GM12878 (cell line): ENCODE data around the gene TNIP2. TPM values are rescaled to one million over a fixed set of nuclear protein-coding genes. Genes with fewer than 3 reads are reported as not detected.

Source experiments
- ATAC-seq: fragments of 200-7000 bp; cut with Tn5 transposase; 3 replicates; pipeline ENCODE4 v1.9.1; 2020; ENCODE audit warnings: mild to moderate bottlenecking, moderate library complexity
- BruUV-seq: library from RNA; stranded (reverse); fragments of 400-500 nt; replicated peaks from 2 replicates; lab custom pipeline; 2021; lab: Mats Ljungman, UMichigan
- CTCF ChIA-PET: fragments of 300-600 bp; sonication (Branson Sonifier 250); formaldehyde crosslinking; extraction: SDS; loops from one replicate; lab custom pipeline; 2021; ENCODE audit warnings: inconsistent platforms; lab: Yijun Ruan, JAX
- POLR2A ChIA-PET: fragments of 350-600 bp; formaldehyde crosslinking; extraction: SDS; loops from one replicate; lab custom pipeline; 2021; ENCODE audit warnings: inconsistent platforms; lab: Charles Lee
- RAD21 ChIA-PET: fragments of 300-600 bp; sonication (Branson Sonifier 250); formaldehyde crosslinking; loops from one replicate; lab custom pipeline; 2023; ENCODE audit warnings: antibody characterized with exemption; ENCODE audit not compliant: unreplicated experiment; lab: Charles Lee
- SMC1A ChIA-PET: fragments of 300-600 bp; sonication (Branson Sonifier 250); formaldehyde crosslinking; loops from one replicate; lab custom pipeline; 2023; ENCODE audit not compliant: unreplicated experiment, uncharacterized antibody; lab: Charles Lee
- DNase-seq: peaks from one replicate; pipeline ENCODE4 v3.0.0-alpha.2; 2011; ENCODE audit warnings: low read depth, low spot score
- FAIRE-seq: peaks from 3 replicates; lab custom pipeline; 2011; peaks lifted over from hg19 to GRCh38; lab: Jason Lieb, UNC
- H2AFZ ChIP-seq: 2 replicates; pipeline ENCODE4 v1.6.0; 2011; ENCODE audit warnings: low read depth, low read length, control low read depth; ENCODE audit not compliant: control insufficient read depth
- H3K27ac ChIP-seq: 2 replicates; pipeline ENCODE4 v1.5.1; 2011; ENCODE audit warnings: control low read depth; ENCODE audit not compliant: control insufficient read depth, insufficient read depth
- H3K27me3 ChIP-seq, 2 experiments: replicated peaks in 1 of 2; 2 replicates each; pipeline versions ENCODE4 v1.6.0 to v1.6.1; 2011; ENCODE audit warnings: low read length in 1 of 2; ENCODE audit not compliant: control insufficient read depth in 2 of 2, insufficient read depth in 2 of 2
- H3K36me3 ChIP-seq, 2 experiments: 2 replicates each; pipeline ENCODE4 v1.5.1; 2011; ENCODE audit warnings: low read length in 1 of 2; ENCODE audit not compliant: control insufficient read depth in 2 of 2, insufficient read depth in 2 of 2
- H3K4me1 ChIP-seq: 2 replicates; pipeline ENCODE4 v1.6.1; 2011; ENCODE audit warnings: mild to moderate bottlenecking, low read length, moderate library complexity, mixed read lengths; ENCODE audit not compliant: control insufficient read depth, insufficient read depth
- H3K4me2 ChIP-seq: 2 replicates; pipeline ENCODE4 v1.6.0; 2011; ENCODE audit warnings: control low read depth; ENCODE audit not compliant: control insufficient read depth, insufficient read depth
- H3K4me3 ChIP-seq: fragments of 200-600 bp; sonication (generic); 2 replicates; pipeline ENCODE4 v1.5.1; 2016
- H3K79me2 ChIP-seq: 2 replicates; pipeline ENCODE4 v1.6.0; 2011; ENCODE audit warnings: low read length; ENCODE audit not compliant: control insufficient read depth, insufficient read depth
- H3K9ac ChIP-seq: 2 replicates; pipeline ENCODE4 v1.8.0; 2011; ENCODE audit warnings: low read length, control low read depth, mixed read lengths; ENCODE audit not compliant: control insufficient read depth, insufficient read depth
- H3K9me3 ChIP-seq: replicated peaks from 3 replicates; pipeline ENCODE4 v1.5.1; 2011; ENCODE audit warnings: mild to moderate bottlenecking, low read length; ENCODE audit not compliant: control insufficient read depth, insufficient read depth
- H4K20me1 ChIP-seq: 2 replicates; pipeline ENCODE4 v1.6.0; 2011; ENCODE audit not compliant: control insufficient read depth, insufficient read depth
- FOXM1 ChIP-seq: IDR thresholded peaks from 2 replicates; pipeline ENCODE4 v1.6.1; 2012; ENCODE audit warnings: low read depth, mild to moderate bottlenecking, inconsistent platforms, low read length, moderate library complexity
- IKZF2 ChIP-seq, 2 experiments: fragments of 450-650 bp; IDR thresholded peaks; 2 replicates each; pipeline ENCODE4 v1.6.1; 2017; ENCODE audit warnings: mild to moderate bottlenecking in 2 of 2, moderate library complexity in 2 of 2
- IRF3 ChIP-seq: fragments of 450-650 bp; IDR thresholded peaks from 2 replicates; pipeline ENCODE4 v1.6.1; 2014; ENCODE audit warnings: mild to moderate bottlenecking
- NR2C2 ChIP-seq: IDR thresholded peaks from 2 replicates; pipeline ENCODE4 v1.6.1; 2011; ENCODE audit warnings: borderline replicate concordance, low read depth; ENCODE audit not compliant: control insufficient read depth, insufficient read length
- RBBP5 ChIP-seq: fragments of 200-600 bp; sonication (generic); conservative IDR thresholded peaks from 2 replicates; pipeline ENCODE4 v1.6.1; 2016
- TARDBP ChIP-seq: IDR thresholded peaks from 2 replicates; pipeline ENCODE4 v1.6.1; 2016; ENCODE audit warnings: borderline replicate concordance
- WGBS: methylation state at CpG from one replicate; pipeline ENCODE4 v1.1.6; 2016; ENCODE audit warnings: low lambda C conversion rate; ENCODE audit not compliant: insufficient replicate concordance, insufficient coverage; ENCODE audit errors: missing lambda C conversion rate; 5-methylcytosine and 5-hydroxymethylcytosine counted together
- in situ Hi-C: fragments of 300-500 bp; cut with MboI; formaldehyde crosslinking; loops from 9 replicates; pipeline ENCODE4 v1.14.3; 2018; ENCODE audit warnings: mixed read lengths
- intact Hi-C: fragments of 100-400 bp; cut with micrococcal nuclease; formaldehyde crosslinking; loops from one replicate; pipeline ENCODE4 v1.14.2; 2022; ENCODE audit not compliant: unreplicated experiment
- polyA plus RNA-seq, 11 experiments: library from polyadenylated mRNA; depleted of rRNA in 4 of 11; unstranded in 6 of 11; stranded (reverse) in 5 of 11; fragments of >200 nt; fragmentation: Nextera tagmentation in 4 of 11; fragmentation: Illumina TruSeq in 1 of 11; extraction: Ambion mirVana in 4 of 11; extraction: Trizol in 1 of 11; gene quantifications; 1 replicate in 1 of 11; 2 replicates in 10 of 11; pipeline versions ENCODE4 v1.2.1 to v1.2.3, GENCODE V29; 2011 to 2016; ENCODE audit warnings: inconsistent platforms in 2 of 11, missing spikeins in 2 of 11, low read depth in 1 of 11
- total RNA-seq, 4 experiments: library from RNA; depleted of rRNA in 3 of 4; stranded (reverse); fragments of >200 nt in 3 of 4; fragmentation: Illumina TruSeq in 1 of 4; extraction: Trizol in 1 of 4; gene quantifications; 2 replicates each; pipeline versions ENCODE4 v1.2.1 to v1.2.3, GENCODE V29; 2013 to 2021
- TF ChIP-seq, protein P1 (sequence below): fragments of 450-650 bp; formaldehyde crosslinking; IDR thresholded peaks from 2 replicates; pipeline ENCODE4 v1.5.0; 2022; ENCODE audit warnings: mild to moderate bottlenecking, missing genetic modification characterization

Gene TNIP2
- total and polyA plus RNA-seq, 10 of the 15 experiments (the other 5 are each of a cell fraction or from before 2014, with no cell fraction given), result 1.4 to 64.9 (median 45.5) TPM

DNA sequence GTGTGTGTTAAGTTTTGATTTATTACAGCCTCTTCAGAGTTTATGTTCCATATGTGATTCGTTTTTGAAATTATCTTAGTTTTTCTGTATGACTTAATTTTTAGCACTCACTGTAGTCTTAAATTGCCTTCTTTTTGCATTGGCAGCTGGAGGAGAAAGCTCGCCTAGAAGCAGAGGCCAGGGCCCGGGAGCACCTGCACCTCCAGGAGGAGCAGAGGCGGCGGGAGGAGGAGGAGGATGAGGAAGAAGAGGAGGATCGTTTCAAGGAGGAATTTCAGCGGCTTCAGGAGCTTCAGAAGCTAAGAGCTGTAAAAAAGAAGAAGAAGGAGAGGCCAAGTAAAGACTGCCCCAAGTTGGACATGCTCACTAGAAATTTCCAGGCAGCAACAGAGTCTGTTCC is 56.6 kb downstream of the TNIP2 start:
- no peaks in the 10 kb centered on the region for H3K9me3 ChIP-seq
- intact Hi-C loops, result loop anchor here (5.0 kb wide), 1 partner anchor 263 kb away; the partner anchor contains the start of genes GRK4 and NOP14
- in situ Hi-C loops, result no loop called here
- ATAC-seq, result no peak
- TF ChIP-seq RBBP5 (no peak), IRF3 (no peak), TARDBP (no peak), NR2C2 (no peak), IKZF2 (IDR thresholded peaks at IDR 0.05) (no peak), FOXM1 (no peak)
- TF ChIP-seq, protein P1, sequence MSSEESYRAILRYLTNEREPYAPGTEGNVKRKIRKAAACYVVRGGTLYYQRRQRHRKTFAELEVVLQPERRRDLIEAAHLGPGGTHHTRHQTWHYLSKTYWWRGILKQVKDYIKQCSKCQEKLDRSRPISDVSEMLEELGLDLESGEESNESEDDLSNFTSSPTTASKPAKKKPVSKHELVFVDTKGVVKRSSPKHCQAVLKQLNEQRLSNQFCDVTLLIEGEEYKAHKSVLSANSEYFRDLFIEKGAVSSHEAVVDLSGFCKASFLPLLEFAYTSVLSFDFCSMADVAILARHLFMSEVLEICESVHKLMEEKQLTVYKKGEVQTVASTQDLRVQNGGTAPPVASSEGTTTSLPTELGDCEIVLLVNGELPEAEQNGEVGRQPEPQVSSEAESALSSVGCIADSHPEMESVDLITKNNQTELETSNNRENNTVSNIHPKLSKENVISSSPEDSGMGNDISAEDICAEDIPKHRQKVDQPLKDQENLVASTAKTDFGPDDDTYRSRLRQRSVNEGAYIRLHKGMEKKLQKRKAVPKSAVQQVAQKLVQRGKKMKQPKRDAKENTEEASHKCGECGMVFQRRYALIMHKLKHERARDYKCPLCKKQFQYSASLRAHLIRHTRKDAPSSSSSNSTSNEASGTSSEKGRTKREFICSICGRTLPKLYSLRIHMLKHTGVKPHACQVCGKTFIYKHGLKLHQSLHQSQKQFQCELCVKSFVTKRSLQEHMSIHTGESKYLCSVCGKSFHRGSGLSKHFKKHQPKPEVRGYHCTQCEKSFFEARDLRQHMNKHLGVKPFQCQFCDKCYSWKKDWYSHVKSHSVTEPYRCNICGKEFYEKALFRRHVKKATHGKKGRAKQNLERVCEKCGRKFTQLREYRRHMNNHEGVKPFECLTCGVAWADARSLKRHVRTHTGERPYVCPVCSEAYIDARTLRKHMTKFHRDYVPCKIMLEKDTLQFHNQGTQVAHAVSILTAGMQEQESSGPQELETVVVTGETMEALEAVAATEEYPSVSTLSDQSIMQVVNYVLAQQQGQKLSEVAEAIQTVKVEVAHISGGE (CRISPR knock-in tag), result no peak
- BruUV-seq, result no TSS peak
- 0 out of 2 replicates have a peak, but pooled peaks cover 2% of the 10 kb centered on the region for H3K79me2 ChIP-seq
- 98% methylated on average over 7 of the region's 7 CpGs for WGBS
- DNase-seq, result no peak
- no peak overlapping the region for H3K27ac ChIP-seq
- SMC1A ChIA-PET, result interaction anchor here (1.0 kb wide), 1 partner anchor 9 kb away, joined by 3 read pairs; no protein-coding TSS in a partner anchor
- H3K9ac ChIP-seq, result no peak overlapping the region
- RAD21 ChIA-PET, result no interaction called here
- no peak overlapping the region for H3K4me2 ChIP-seq
- peaks cover 21% of the 10 kb centered on the region for H3K4me1 ChIP-seq
- no peak overlapping the region for H2AFZ ChIP-seq
- no peak overlapping the region for H3K4me3 ChIP-seq
- CTCF ChIA-PET, result no interaction called here
- POLR2A ChIA-PET, result no interaction called here
- H3K27me3 ChIP-seq, result no peaks in the 10 kb centered on the region
- peaks cover 26 to 28% of the 10 kb centered on the region in 2 experiments for H3K36me3 ChIP-seq
- FAIRE-seq, result no peak
- no peaks in the 10 kb centered on the region for H4K20me1 ChIP-seq
